ENCODE measurements around the gene SLCO1A2. TPM values are rescaled to one million over a fixed set of nuclear protein-coding genes. Genes with fewer than 3 reads are reported as not detected.

SLCO1A2 gene
- polyA plus RNA-seq, 3 donors, result 0.01 TPM; not detected in 2

DNA sequence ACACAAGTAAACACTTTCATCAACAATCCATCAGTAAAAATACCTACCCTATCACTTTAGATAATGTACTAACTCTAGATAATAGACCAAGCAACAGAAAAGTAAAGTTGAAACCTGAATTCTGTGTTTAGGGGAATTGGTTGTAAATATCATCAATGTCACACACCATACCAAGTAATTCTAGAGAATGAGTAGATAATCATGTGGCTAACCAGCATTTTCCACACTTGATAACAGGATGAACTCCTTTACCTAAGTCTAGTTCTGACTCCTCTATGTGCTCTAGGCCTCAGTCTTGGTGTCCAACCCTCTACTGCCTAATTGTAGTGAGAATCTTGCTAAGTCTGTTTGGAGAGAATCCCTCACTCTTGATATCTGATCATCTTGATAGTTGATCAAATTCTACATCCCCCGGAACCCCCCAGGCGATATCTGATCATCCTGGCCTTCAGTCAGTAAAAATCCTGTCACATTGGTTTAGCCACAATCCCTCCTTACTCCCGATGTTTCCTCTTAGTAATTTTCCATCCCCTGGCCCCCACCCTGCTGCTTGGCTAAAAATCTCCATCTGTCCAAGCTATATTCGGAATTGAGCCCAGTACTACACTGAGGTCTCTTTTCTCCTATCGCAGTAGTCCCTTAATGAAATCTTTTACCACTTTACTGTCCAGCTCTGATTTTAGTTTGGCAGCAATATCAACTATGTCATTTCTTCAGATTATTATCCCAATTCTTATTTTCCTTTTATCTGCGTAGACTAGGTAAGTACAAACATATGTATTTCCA lies 3.4 kb upstream of the SLCO1A2 start:
- WGBS, 3 donors, result 89 to 91% (median 91%) methylated on average over 6 of the region's 6 CpGs
- no peak overlapping the region for H3K27ac ChIP-seq (ENCODE audit: low read depth, low read length)

DNA sequence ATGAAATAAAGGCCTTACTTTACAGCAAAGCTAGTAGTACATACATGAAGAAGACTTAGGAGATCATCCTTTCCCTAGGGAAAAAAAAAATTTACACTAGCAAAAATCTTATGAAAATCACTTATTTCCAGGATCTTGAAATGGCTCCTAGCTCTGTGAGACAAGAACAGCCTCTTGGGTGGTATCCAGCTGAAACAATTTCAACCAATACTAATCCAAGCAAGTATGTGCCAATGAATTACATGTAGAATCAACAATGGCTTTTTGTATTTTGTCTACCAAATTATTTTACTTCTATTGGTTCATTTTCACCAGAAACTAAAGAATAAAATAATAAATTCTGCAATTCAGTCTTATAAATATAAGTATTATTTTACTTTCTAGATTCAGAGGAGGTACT lies 2.7 kb upstream of the SLCO1A2 start:
- H3K27ac ChIP-seq (ENCODE audit: low read depth, low read length), result no peak overlapping the region

DNA sequence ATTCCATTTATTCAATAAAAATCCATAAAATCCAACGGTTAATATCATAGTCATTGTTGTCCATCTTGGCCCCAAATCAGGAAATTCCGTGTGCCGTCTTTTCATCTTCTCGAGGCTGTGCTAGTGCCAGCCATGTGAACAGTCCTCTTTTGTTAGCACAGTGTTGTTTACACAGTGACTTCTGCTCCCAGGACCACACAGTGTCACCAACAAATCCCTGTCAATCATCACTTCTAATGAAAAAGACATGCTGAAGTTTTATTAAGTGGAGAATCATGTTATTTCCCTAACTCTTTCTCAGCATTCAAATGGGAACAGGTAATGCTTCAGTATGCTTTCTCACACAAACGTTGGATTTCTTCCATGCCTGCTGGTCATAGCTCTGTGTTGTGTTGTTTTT lies 1.9 kb upstream of the SLCO1A2 start:
- no peak overlapping the region for H3K27ac ChIP-seq (ENCODE audit: low read depth, low read length)
- 37 to 78% (median 70%) methylated on average over 5 of the region's 5 CpGs for WGBS, 3 donors

DNA sequence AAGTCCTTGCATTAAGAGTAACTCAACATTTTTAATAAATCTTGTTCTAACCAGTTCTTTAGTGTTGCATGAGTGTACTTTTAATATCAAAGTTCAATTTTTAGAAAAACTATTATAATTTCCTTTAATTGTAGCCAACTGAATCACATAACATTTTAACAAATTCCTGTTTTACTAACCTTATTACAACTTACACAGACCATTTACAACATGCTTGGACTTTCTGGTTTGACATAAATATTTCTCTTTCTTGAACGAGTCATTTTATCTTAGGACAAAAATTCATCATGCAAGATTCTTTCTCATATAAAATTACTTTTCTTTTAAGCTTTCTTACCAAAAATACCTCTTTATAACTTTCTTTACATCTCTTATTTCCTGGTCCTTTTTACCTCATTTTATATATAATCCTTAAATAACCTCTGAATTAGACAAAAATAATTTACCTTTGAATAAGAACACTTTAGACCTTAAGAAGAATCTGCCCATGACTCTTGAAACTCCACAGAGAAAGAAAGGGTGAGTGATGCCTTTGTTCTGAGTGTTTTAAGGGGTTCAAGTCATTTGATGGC lies 3.9 kb downstream of the SLCO1A2 start:
- no peak overlapping the region for H3K27ac ChIP-seq (ENCODE audit: low read depth, low read length)
- WGBS, 3 donors, result 48 to 67% (median 57%) methylated on average over 1 of the region's 1 CpG

DNA sequence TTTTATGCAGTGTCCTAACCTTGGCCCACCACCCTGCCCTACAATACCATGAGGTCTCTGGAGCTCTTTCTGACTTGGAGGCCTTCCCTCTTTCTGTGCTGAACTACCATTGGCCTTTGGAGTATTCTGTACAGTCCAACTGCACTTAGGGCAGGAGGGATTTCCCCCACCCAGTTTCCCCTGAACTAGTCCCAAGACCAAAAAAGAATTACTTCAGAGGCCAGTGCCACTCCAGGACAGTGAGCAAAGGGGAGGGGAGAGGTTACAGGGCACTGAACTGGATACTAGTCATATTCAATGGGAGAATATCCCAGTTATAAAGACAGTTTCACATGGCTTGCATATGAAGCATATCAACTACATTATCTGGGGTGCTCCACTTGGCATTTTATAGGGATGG lies 6.1 kb downstream of the SLCO1A2 start:
- no peak overlapping the region for H3K27ac ChIP-seq (ENCODE audit: low read depth, low read length)

DNA sequence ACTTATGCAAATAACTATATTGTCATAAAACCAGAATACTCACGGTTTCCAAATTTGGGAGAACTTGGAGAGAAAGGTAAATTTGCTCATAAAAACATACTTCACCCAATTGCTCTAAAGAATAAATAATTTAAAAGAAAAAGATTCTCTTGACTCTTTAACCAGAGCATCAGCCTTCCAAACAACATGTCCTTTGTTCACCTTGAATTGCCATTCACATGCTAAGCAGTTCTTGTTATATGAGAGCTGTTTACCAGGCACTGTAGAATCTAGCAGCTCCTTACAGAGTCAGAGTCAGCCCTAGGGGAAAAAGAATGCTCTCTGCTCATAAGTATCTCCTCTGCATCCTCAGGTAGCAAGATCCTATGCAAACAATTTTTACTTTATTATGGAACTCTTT lies 10.2 kb downstream of the SLCO1A2 start:
- no peak overlapping the region for H3K27ac ChIP-seq (ENCODE audit: low read depth, low read length)
- 27 to 33% (median 29%) methylated on average over 1 of the region's 1 CpG for whole genome bisulfite sequencing, 3 donors

DNA sequence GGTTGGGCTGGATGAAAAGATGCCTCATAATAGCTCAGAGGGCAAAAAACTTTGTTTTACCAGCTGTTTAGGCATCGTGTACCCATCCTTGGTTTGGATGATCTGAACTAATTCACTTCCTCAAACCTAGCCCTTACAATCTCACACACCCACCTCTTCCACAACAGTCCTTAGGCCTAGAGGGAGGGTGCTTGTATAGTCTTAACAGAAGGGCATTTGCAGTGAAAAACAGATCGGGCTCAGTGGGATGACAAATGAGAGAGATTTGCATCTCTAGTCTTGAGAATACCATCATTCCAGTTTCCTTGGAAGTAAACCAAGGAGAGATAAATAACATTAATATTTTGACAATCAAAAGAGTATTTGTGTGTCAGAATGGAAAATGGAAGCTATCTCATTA lies 11.0 kb downstream of the SLCO1A2 start:
- WGBS, 3 donors, result 37 to 40% (median 38%) methylated on average over 2 of the region's 2 CpGs
- H3K27ac ChIP-seq (ENCODE audit: low read depth, low read length), result no peak overlapping the region

DNA sequence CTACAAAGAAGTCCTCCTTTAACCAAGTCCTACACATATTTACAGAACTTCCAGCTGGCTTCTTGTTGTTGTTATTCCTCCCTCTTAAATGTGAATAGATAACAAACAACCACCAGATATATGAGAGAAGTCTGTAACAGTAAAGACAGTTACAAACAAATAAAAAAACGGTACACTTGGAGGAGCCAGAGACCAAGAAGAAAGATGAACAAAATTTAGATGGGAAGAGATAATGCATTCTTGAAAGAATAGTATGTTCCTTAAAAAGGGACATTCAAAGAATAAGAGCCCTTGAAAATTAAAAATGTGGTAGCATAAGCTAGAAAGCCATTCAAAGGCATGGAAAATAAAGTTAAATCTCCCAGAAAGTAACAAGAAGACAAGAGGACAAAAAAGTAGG lies 25.9 kb downstream of the SLCO1A2 start:
- no peak overlapping the region for H3K27ac ChIP-seq (ENCODE audit: low read depth, low read length)
- WGBS, 3 donors, result 53 to 71% (median 54%) methylated on average over 1 of the region's 1 CpG

DNA sequence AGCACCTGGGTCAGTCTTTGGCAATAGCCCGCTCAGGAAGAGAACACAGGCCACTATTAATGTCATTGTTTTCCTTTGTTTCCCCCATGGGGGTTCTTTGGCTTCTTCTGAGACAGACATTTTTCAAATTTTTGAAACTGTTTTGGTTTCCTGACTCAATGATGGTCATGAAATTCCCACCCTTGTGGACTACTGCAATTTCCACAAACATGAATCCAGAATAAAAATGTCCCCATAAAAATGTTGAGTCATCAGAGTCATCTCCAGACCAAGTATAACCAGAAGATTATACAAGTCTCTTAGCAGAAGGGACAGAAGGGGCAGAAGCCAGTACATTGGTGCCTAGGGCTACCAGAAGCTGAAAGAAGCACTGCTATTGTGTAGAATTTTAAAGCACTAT lies 29.1 kb downstream of the SLCO1A2 start:
- 75 to 89% (median 80%) methylated on average over 1 of the region's 1 CpG for WGBS, 3 donors
- no peak overlapping the region for H3K27ac ChIP-seq (ENCODE audit: low read depth, low read length)

DNA sequence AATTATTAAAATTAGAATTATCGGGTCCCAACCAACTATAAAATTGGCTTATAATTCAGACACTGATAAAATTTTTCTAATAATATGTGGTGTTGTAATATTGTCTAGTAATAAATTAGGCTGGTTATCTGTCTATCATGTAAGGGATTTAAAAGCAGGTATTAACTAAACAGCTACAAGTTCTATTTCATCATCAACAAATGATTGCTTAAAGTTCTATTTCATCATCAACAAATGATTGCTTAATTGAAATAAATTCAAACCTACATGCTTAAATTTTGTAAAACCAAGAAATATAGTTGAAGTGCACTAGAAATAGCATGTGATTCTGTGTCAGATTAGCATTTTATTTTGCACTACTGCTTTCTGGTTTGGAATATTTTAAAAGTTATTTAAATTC lies 34.1 kb downstream of the SLCO1A2 start:
- 87 to 94% (median 93%) methylated on average over 1 of the region's 1 CpG for WGBS, 3 donors
- H3K27ac ChIP-seq (ENCODE audit: low read depth, low read length), result no peak overlapping the region

DNA sequence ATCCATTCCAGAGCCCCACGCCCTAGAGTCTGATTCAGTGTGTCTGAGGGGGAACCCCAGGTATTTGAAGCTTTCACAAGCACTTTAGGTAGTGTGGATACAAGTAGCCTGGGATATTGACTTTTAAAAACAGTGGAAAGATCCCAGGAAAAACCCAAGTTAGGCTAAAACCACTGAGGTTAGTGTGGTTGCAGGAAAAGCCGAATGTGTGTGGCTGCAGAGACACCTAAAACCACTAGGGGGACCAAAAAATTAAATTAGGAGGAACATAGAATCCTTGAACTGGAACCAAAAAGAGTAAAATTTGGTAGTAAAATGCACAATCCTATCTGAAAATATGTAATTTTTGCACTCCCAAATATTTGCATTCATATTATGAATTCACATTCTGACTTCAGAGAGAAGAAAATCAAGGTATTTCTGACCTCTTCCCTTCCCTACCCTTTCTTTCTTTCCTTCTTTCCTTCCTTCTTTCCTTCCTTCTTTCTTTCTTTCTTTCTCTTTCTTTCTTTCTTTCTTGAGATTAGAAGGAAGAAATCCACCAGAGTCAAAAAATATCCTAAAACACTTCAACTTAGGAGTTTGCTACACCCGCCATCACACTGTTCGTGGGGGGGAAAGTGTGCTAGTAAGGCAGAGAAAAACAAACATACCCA lies 37.8 kb downstream of the SLCO1A2 start:
- 63 to 65% (median 64%) methylated on average over 4 of the region's 4 CpGs for WGBS, 3 donors
- H3K27ac ChIP-seq (ENCODE audit: low read depth, low read length), result no peak overlapping the region

DNA sequence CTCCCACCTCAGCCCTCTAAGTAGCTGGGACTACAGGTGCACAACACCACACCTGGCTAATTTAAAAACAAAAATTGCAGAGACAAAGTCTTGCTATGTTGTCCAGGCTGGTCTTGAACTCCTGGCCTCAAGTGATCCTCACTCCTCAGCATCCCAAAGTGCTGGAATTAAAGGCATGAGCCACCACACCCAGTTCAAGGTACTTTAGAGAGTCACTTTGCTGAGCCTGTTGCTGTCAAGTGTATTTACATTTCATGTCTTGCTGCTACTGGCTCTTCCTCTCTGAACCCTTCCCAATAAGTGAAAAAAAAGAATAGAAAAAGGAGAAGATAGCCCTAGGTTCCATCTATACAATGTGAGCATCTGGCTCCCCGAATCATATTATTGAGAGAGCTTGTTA lies 38.4 kb downstream of the SLCO1A2 start:
- WGBS, 3 donors, result 74 to 81% (median 77%) methylated on average over 1 of the region's 1 CpG
- H3K27ac ChIP-seq (ENCODE audit: low read depth, low read length), result no peak overlapping the region

DNA sequence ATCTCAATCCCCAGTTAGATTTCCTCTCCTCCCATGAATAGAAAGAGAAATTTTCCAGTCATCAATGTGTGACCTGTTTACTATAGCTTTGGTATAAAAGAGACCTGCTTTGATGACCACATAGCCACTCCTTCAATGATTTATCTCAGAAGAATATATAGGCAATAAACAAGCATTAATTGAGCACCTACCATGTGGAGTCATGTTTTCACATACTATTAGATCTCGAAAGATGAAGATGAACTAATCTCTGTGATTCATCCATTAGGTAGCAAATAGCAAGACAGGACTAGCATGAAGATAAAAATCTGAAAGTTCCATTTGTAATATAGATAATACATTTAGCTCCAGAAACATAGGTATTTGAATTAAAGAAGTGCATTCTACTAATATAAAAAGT lies 40.5 kb downstream of the SLCO1A2 start:
- WGBS, 3 donors, result 68 to 83% (median 81%) methylated on average over 1 of the region's 1 CpG
- H3K27ac ChIP-seq (ENCODE audit: low read depth, low read length), result no peak overlapping the region

DNA sequence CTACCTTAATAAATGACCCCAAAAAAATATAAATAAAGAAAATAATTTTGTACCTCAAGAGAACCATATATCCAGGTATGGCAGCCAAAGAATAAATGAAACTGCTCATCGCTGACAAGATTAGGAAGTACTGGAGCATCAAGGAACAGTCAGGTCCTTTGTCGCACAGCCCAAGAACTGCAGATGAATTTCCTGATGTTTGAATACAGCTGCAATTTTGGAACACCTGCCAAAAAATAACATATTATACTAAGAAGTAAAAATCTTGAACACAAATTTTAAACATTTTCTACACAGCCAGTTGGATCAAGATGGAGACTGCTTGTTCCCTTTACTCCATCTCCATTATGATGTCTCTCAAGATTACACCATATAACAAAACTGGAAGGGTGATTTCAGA lies 42.6 kb downstream of the SLCO1A2 start:
- WGBS, 3 donors, result 92 to 95% (median 92%) methylated on average over 2 of the region's 2 CpGs
- no peak overlapping the region for H3K27ac ChIP-seq (ENCODE audit: low read depth, low read length)

DNA sequence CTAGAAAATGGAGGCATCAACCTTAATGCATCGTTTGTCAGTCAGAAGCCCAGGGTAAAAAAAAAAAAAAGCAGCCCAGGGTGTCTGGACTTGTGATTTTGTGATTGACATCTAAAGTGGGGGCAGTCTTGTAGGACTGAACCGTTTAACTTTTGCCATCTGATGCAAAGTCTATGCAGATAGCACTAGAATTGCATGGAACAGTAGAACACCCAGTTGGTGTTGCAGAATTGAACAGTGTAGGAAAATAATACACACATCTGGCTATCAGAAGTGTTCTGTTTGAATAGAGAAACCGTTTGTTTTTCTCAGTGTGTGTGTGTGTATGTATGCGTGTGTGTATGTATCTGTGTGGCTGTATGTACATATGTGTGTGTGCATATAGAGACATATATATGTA lies 45.0 kb downstream of the SLCO1A2 start:
- H3K27ac ChIP-seq (ENCODE audit: low read depth, low read length), result no peak overlapping the region
- 68 to 77% (median 76%) methylated on average over 4 of the region's 4 CpGs for WGBS, 3 donors

DNA sequence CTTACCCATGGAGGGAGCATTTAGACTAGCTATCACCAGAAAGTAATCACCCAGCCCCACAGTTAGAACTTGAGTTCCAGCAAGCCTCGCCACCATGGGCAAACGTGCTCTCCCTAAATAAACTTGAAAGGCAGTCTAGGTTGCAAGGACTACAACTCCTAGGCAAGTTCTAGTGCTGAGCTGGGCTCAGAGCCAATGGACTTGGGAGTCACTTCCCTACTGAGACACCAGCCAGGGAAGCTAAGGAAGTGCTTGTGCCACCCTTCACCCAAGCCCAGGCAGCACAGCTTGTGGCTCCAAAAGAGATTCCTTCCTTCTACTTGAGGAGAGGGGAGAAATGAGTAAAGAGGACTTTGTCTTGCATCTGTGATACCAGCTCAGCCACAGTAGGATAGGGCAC lies 57.9 kb downstream of the SLCO1A2 start:
- no peak overlapping the region for H3K27ac ChIP-seq (ENCODE audit: low read depth, low read length)
- WGBS, 3 donors, result 65 to 76% (median 74%) methylated on average over 2 of the region's 2 CpGs

DNA sequence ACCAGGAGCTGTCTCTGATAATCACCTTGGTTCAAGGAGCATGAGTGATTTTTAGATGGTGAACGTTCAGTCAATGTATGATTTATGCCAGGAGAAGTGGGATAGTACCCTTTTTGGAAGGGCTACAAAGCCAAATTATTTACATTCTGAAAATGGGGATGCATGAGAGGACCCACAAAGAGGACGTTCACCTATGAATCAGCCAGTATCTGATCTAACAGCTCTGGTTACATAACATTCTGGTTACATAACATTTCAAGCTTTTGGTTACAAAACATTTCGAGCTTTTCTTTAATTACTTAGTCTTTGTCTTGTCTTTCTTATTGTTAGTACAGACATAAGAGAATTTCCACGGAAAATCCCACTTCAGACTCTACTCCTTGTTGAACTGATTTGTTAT lies 68.8 kb downstream of the SLCO1A2 start:
- 35 to 54% (median 42%) methylated on average over 4 of the region's 4 CpGs for WGBS, 3 donors
- H3K27ac ChIP-seq (ENCODE audit: low read depth, low read length), result no peak overlapping the region

DNA sequence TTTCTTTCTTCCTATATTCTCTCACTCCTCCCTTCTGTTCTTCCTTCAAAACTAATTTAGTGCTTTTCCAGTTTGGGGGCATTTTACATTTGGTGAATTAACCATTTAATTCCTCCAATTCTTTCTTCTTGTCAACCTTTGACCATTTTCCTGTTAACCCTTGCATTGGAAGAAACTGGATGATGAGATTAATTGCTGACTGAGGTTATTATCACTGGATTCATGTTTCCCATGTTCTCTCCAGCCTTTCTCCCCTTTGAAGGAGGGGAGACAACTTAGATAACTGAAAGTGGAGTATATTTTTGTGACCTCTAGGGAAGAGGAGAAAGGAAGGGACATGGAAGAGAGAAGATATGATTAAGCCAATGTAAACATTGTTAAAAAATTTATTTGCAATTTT lies 70.5 kb downstream of the SLCO1A2 start:
- no peak overlapping the region for H3K27ac ChIP-seq (ENCODE audit: low read depth, low read length)

DNA sequence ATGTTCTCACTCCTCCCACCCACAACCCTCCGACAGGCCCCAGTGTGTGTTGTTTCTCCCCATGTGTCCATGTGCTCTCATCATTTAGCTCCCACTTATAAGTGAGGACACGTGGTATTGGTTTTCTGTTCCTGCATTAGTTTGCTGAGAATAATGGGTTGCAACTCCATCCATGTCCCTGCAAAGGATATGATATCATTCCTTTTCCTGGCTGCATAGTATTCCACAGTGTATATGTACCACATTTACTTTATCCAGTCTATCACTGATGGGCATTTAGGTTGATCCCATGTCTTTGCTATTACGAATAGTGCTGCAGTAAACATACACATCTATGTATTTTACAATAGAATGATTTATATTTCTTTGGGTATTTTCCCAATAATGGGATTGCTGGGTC lies 77.5 kb downstream of the SLCO1A2 start:
- no peak overlapping the region for H3K27ac ChIP-seq (ENCODE audit: low read depth, low read length)
- 72 to 80% (median 73%) methylated on average over 3 of the region's 3 CpGs for WGBS, 3 donors

DNA sequence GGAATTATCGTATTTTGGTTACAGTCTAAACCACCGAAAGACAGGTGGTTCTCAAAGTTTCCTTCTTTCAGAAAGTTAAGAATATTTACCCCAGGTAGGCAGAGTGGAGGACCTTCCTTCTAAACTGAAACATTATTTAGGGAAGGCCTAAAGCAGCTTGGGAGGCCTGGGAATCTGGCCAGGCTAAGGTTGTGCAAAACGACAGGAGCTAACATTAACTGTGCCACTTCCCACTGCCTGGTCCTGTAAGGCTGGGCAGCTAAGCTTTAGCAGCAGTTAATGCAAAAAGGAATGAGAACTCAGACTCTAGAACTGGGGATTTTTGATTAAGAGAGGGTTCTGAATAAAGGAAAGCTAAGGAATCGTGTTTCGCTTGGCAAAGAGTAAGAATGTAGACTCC lies 82.6 kb downstream of the SLCO1A2 start:
- WGBS, 3 donors, result 77 to 81% (median 77%) methylated on average over 5 of the region's 5 CpGs
- H3K27ac ChIP-seq (ENCODE audit: low read depth, low read length), result no peak overlapping the region

Measured in adipose tissue (tissue), 3 donors.